ENCODE data around the gene NGFR. TPM values are rescaled to one million over a fixed set of nuclear protein-coding genes. Genes with fewer than 3 reads are reported as not detected.

The NGFR gene
- total RNA-seq, 1 donor from 2014 or later, result 1.2 TPM

DNA sequence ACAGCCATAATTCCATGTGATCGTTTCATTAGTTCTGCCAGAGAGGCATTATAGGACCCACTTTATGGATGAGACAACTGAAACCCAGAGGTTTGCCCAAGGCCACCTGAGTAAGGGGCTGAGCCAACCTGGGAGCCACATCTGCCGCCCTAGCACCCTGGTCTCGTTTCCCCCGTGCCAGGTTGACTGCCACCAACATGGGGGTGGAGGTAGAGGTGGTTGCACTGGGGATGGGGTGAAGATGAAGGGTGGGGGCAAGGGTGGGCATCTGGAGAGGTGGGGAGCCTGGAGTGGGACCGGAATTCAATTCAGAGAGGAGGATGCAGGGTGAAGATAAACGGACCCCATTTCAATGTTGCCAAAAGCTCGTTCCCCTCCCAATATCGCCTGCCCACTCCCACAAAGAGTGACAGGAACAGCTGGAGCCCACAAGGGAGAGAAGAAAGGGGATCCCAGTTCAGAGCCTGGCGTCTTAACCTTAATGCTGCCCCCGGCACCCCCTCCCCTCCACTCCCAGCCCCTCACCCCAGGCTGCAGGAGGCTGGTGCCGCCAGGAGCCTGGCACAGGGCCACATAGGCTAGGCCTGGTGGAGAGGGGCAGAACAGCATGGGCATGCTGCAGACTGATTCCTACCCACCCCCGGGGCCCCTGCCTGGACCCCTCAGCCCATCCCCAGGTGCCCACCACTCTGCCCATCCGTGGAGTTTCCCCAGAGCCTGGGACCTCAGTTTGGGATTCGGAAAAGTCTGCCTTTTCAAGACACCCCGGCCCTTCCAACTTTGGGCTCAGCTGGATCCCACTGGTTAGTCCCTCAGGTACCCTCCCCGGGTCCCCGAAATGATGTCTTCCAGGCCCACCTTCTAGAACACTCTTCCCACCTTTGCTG lies 29.6 kb downstream of the NGFR start:
- CTCF ChIA-PET, result no interaction called here
- POLR2A ChIA-PET, result no interaction called here
- H3K9me3 Mint-ChIP-seq, result no peaks in the 10 kb centered on the region
- intact Hi-C loops (cut with micrococcal nuclease), result no loop called here
- H3K27me3 Mint-ChIP-seq, result peaks cover 23% of the 10 kb centered on the region
- ATAC-seq (ENCODE audit: low read depth) (no peak), DNase-seq (no peak)
- H3K4me3 Mint-ChIP-seq, result no peak overlapping the region
- H3K4me1 Mint-ChIP-seq, result peaks cover 2% of the 10 kb centered on the region
- no peak overlapping the region for H3K27ac Mint-ChIP-seq
- H3K36me3 Mint-ChIP-seq (ENCODE audit: low read depth), result no peaks in the 10 kb centered on the region
- TF ChIP-seq, protein P1, sequence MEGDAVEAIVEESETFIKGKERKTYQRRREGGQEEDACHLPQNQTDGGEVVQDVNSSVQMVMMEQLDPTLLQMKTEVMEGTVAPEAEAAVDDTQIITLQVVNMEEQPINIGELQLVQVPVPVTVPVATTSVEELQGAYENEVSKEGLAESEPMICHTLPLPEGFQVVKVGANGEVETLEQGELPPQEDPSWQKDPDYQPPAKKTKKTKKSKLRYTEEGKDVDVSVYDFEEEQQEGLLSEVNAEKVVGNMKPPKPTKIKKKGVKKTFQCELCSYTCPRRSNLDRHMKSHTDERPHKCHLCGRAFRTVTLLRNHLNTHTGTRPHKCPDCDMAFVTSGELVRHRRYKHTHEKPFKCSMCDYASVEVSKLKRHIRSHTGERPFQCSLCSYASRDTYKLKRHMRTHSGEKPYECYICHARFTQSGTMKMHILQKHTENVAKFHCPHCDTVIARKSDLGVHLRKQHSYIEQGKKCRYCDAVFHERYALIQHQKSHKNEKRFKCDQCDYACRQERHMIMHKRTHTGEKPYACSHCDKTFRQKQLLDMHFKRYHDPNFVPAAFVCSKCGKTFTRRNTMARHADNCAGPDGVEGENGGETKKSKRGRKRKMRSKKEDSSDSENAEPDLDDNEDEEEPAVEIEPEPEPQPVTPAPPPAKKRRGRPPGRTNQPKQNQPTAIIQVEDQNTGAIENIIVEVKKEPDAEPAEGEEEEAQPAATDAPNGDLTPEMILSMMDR (IDR thresholded peaks at IDR 0.05), result no peak

DNA sequence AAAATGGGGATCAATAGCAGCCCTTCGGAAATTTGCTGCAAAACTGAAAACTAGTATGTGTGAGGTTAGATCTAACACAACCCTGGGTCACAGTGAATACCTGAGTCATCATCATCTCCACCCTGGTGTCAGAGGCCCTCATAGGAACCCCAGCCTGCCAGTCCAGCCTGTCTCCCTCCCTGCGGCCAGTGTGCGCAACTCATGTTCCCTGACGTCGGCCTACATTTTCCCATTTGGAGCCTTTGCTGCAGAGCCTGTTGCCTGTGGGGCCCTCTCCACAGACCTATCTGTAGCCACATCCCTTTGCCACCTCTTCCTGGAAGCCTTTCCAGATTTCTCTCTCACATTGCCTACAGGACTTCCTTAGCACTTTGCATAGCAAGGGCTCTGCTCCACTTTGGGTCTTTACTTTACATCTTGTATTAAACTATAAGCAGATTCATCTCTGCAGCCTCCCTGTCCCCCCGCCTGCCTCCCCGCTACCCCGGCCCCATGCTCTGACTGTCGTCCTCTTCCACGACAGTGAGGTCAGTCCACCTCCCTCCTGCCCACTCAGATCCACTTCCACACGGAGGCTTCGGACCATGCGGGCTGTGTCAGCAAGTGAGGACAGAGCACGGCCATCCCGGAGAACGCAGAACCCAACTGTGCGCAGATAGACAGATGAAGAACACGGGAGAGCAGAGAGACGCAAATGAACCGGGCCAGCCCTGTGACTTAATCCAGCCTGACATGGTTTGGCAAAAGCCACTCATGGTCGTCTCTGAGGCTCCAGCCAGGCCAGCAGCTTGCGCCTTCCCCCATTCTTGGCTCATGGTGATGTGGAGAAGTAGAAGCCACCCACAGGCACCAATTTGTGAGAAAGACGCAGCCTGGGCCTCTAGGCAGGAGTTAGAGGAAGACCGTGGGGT lies 31.0 kb downstream of the NGFR start:
- ChIA-PET CTCF (no interaction called here), POLR2A (no interaction called here)
- no peak for ATAC-seq (ENCODE audit: low read depth)
- intact Hi-C loops (cut with micrococcal nuclease), result no loop called here
- Mint-ChIP-seq H3K4me1 (peaks cover 2% of the 10 kb centered on the region), H3K36me3 (ENCODE audit: low read depth) (no peaks in the 10 kb centered on the region), H3K27me3 (peaks cover 21% of the 10 kb centered on the region), H3K27ac (no peak overlapping the region), H3K4me3 (no peak overlapping the region), H3K9me3 (no peaks in the 10 kb centered on the region)
- DNase-seq, result no peak
- TF ChIP-seq, protein P1 (IDR thresholded peaks at IDR 0.05), result no peak

DNA sequence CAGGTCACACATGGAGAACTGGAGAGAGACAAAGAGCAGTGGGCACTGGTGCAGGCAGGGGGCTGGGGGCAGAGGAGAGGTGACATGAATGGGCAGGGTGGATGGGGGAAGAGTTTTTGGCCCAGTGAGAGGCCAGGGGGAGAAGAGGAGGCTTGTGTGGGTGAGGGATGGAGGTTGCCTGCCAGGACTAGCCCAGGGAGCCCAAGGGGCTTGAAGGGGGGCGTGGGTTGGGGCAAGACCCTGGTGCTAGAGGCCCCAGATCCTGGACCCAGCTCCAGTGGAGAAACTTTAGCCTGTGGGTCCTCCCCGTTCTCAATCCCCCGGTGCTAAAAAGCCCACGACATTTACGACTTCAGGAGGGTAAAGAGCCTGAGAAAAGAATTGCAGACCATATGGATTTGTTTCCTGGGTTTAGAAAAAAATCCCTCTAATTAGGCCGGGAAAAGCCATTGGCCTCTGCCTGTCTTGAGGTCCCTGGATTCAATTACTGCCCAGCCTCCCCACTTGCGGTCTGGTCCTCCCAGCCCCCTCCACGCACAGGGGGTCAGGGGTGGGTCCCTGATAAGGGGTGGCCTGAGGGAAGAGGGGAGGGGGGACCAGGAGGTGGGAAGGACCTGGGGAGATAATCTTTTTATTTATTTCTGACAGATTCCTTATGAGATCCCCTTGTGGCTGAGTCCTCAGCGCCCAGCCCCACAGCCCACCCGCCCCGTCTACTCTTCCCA lies 33.0 kb downstream of the NGFR start:
- no peak for ATAC-seq (ENCODE audit: low read depth)
- H3K4me3 Mint-ChIP-seq, result no peak overlapping the region
- intact Hi-C loops (cut with micrococcal nuclease), result no loop called here
- ChIA-PET POLR2A (no interaction called here), CTCF (no interaction called here)
- no peaks in the 10 kb centered on the region for H3K9me3 Mint-ChIP-seq
- peaks cover 2% of the 10 kb centered on the region for H3K4me1 Mint-ChIP-seq
- H3K36me3 Mint-ChIP-seq (ENCODE audit: low read depth), result no peaks in the 10 kb centered on the region
- no peak overlapping the region for H3K27ac Mint-ChIP-seq
- H3K27me3 Mint-ChIP-seq, result peaks cover 22% of the 10 kb centered on the region
- no peak for DNase-seq
- TF ChIP-seq, protein P1 (IDR thresholded peaks at IDR 0.05), result no peak

DNA sequence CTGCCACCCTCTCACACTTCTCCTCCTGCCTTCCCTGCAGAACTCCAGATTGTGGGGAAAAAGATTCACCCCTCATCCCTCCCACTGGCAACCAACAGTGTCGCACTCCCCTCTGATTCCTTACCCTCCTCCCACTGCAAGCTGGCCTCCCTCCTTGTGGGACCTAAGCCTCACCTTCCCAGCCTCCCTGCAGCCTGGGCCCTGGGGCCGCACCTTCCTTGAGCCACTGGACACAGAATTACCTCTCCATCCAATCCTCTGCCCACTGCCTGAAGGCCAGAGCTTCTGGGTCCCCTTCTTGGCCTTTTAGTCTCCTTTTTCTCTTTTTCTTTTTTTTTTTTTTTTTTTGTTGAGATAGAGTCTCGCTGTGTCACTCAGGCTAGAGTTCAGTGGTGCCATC lies 33.9 kb downstream of the NGFR start:
- no peak overlapping the region for H3K4me3 Mint-ChIP-seq
- no peaks in the 10 kb centered on the region for H3K36me3 Mint-ChIP-seq (ENCODE audit: low read depth)
- DNase-seq, result no peak
- no peak overlapping the region for H3K27ac Mint-ChIP-seq
- no peaks in the 10 kb centered on the region for H3K9me3 Mint-ChIP-seq
- ATAC-seq (ENCODE audit: low read depth), result no peak
- TF ChIP-seq, protein P1 (IDR thresholded peaks at IDR 0.05), result no peak
- intact Hi-C loops (cut with micrococcal nuclease), result no loop called here
- H3K27me3 Mint-ChIP-seq, result peaks cover 28% of the 10 kb centered on the region
- ChIA-PET CTCF (interaction anchor here (1.3 kb wide), 1 partner anchor 33 kb away, joined by 3 read pairs; no protein-coding TSS in a partner anchor), POLR2A (interaction anchor here (0.7 kb wide), 1 partner anchor 817 kb away, joined by 3 read pairs; no protein-coding TSS in a partner anchor)
- no peaks in the 10 kb centered on the region for H3K4me1 Mint-ChIP-seq

Data from activated B cell treated with CpG ODN at 0.5 μM for 24 hours (primary cell).